Dedifferentiated amniotic fluid mesenchymal stem cell (primary cell): ENCODE results near the gene SLC15A4.
"Not testable (repeated sequence)": the region's sequence is repeated elsewhere in the genome, so short reads cannot be mapped to it uniquely, and the experiment has no call there.

ENCODE experiments used
- DNase-seq: peaks from one replicate; pipeline ENCODE4 v3.0.0-alpha.2; 2016; ENCODE audit errors: extremely low spot score

Gene SLC15A4

GRCh38 chr12:128814411-128815261 lies 9.1 kb downstream of the SLC15A4 start:
- DNase-seq, result no peak

- no peak for DNase-seq
Observed at GRCh38 chr12:128813883-128814282, 9.9 kb downstream of the SLC15A4 start.

- no peak for DNase-seq
Observed at GRCh38 chr12:128813392-128813791, 10.4 kb downstream of the SLC15A4 start.

- no peak for DNase-seq
Observed at GRCh38 chr12:128811806-128812205, 12.0 kb downstream of the SLC15A4 start.

GRCh38 chr12:128810182-128811127 lies 13.3 kb downstream of the SLC15A4 start:
- DNase-seq, result no peak

DNA sequence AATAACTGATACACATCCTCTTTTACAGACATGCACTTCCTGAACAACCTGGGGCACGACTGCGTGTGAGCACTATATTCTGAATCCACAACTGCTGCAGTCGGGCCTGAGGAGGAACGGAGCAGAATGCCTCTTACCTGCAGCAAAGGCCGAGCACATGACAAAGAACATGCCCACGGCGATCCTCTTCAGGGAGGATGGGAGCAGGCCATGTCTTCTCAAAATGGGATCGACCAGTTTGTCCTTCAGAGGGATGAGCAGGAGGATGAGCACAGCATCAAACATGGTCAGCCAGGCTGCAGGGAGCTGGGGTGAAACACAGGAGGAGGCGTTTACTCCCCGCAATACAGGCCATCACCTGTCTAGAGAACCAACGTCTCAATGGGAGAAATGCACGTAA lies 15.1 kb downstream of the SLC15A4 start:
- no peak for DNase-seq

DNA sequence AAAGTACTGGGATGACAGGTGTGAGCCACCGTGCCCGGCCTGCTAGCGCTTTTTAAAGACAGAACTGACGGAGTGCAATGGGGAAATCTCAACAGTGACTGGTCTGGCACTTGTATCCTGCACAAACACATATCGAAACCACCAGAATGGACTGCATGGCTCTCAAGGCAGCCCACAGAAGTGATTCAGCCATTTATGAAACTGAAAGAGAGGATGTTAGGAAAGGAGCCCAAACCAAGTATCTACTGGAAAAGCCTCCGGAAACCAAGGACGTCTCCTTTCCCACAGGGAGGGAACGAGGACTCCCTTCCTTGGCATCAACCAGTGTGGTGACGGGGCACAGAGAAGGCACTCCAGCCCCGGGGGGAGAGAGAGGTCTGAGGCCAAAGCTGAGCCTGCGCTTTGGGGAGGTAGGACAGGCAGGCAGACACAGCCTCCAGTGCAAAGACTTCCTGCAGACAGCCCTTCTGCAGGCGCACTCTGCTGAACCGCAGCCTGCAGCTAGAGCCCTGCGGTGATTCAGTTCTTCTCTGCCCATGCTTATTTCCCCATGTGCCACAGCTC lies 16.5 kb downstream of the SLC15A4 start:
- no peak for DNase-seq

- DNase-seq, result no peak
Observed at GRCh38 chr12:128806573-128806972, 17.2 kb downstream of the SLC15A4 start.

GRCh38 chr12:128805406-128805805 lies 18.4 kb downstream of the SLC15A4 start:
- DNase-seq, result not testable (repeated sequence)

GRCh38 chr12:128804762-128805161 lies 19.0 kb downstream of the SLC15A4 start:
- DNase-seq, result no peak

- DNase-seq, result no peak
Observed at GRCh38 chr12:128803788-128804187, 20.0 kb downstream of the SLC15A4 start.

DNA sequence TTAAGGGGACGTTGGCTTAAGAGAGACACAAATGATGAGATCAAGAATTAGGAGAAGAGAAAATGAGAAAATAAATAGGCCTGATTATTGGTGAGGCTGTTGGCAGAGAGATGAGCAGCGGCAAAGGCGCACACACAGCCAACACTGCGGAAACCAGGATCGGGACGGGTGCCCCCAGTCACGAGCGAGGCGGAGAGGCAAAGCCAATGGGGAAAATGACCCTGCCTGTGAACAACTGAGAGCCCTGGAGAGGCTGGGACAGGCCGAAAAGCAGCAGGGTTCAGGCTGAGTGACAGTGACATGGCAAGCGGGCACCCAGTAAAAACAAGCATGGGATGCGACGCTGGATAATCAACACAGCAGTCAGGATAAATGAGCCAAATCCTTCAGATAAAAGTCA lies 21.0 kb downstream of the SLC15A4 start:
- no peak for DNase-seq

DNA sequence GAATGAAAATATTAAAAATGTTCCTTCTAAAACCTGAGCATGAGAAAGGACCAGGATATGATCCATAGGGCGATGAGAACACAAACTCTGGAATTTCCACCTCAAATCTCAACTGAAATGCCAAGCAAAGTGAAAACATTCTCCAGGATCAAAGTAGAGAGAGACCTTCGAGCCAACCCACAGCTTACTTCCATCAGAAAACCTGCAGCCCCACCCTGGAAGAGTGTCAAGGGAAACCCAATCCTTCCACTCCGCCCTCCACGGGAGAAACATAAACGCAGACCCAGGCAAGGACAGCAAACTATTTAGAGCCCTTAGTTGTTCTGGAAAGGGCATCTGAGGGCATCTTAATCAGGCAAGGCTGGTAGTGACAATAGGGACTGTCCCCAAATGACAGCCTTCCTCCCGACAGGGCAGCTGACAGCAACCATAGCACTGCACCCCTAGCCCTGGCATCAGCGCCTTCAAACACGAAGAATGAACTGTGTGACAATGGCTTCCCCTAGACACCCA lies 21.8 kb downstream of the SLC15A4 start:
- DNase-seq, result no peak

DNA sequence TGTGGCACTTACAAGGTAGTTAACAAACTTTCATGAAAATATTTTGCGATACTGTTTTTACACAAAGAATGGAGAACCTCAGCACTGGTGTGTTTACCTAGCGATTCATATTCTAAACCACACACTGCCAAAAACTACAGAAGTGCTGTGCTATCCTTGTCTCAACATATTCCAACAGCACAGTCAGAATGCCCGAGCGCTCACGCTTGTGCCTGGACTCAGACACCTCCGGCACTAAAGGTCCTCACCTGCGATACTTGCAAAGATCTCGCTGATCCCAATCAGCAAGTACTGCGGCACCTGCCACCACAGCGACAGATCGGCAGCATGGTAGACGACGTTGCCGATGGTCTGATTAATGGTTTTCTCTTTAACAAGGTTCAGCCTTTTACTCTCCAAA lies 23.2 kb downstream of the SLC15A4 start:
- DNase-seq, result no peak

DNA sequence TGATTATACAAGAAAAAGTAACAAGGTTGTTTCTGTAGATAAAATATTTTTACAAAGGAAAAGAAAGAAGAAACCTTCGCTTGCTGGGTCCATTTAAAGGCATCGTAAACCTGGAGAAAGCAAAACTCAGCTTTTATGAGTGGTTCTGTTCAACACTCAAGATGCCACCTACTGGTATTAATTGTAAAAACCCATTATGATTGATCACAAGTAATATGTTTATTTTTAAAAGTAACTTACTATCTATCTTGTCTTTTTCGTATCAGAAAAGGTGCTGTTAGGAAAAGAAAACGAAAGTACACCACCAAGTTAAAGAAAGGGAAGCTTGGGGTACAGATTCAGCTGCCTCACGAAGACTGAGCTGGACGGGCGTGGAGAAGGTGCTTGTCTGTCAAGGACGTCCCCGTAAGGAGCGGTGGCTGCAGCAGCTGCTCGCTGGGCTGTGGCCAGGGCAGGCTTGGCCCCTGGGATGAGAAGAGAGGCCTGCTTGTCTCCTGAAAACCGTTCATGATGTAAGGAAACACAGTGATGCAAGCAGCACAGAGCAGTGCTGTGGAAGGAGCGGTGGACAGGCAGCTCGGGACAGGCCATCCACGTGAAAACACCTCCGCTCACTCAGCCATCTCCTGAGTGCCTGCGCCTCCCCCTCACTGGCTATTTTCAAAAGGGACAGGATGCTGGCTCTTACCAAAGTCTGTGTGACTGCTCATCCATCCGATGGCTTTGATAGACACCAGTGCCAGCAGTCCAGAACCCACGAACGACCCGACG lies 25.0 kb downstream of the SLC15A4 start:
- DNase-seq, result no peak

DNA sequence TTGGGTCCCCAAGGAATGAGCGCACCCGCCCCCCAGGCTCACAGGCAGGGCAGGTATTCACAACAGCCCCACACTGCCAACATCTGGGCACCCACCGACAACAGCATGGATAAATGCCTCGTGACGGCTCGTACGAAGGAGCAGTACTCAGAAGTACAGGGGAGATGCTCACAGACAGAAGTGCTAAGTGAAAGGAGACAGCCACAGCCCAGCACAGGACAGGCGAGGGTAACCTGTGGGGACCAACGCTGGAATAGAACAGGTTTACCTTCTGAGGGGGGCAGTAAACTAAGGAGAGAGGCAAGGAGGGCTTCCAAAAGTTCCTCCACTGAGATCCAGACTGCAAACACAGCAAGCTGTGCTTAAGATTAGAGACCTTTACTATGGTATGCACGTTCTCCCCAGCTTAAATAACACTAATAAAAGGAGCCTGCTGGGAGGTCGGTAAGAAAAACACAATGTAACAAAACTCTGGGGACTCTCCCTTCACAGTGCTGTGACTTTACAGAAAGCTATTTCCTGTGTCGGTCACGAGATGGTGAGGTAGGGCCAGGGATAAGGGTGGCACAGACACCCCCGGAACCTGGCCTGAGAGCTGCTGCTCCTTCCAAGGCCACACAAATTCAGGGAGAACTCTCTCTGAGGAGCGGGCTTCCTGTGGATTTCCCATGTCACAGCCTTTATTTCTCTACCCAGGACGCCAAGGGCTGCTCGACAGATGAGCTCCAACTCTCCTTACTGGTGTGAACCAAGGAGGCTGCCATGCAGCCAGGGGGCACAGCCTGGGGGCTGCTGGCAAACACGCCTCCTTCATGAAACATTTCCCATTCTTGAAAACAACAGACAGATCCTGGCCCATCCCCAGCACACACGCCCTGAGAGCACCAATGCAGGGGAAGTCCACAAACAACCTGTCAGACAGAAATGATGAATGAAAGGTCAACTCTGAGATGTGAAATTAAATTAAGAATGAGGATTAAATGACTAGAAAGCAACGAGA lies 26.3 kb downstream of the SLC15A4 start:
- DNase-seq, result no peak

DNA sequence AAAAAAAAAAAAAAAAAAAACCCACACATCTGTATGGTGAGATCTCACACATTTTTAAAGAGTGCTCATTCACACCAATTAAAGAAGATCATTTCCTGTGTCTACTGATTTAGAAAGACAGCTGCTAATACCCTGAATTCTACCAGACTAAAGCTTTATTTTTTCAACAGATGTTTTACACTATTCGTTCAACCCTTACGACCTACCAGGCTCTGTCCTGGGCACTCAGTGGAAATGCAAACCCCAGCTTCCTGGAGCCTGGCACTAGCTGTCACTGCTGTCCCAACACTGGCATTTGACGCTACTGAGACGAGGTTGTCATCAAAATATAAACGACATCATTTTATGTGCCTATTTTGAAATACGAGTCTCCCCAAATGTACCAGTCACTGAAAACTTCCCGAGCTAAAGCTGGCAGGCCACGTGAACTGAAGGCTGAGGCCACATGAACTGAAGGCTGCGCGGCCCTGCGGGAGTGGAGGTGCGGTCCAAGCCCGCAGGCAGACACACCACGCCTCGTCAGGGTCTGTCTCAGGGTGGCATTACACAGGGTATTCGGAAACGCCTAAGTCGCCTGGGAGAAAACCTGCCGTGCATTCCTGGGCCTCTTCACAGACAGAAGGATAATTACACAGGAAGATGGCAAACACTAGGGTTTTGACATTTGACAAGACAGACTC lies 27.2 kb downstream of the SLC15A4 start:
- DNase-seq, result no peak

- DNase-seq, result no peak
Observed at GRCh38 chr12:128795530-128796361, 28.0 kb downstream of the SLC15A4 start.
